TTC549 (cell line): ENCODE results near the gene GABRQ.

ENCODE experiments used
- FAIRE-seq: peaks from 2 replicates; lab custom pipeline; 2012; peaks lifted over from hg19 to GRCh38; lab: Jason Lieb, UNC

The GABRQ gene

GRCh38 chrX:152637649-152638442 lies at the start of gene GABRQ:
Gene GABRQ (plus strand): TSS chrX:152637895. CDS start chrX:152638203, 308 bp downstream.
- no peak for FAIRE-seq

GRCh38 chrX:152588206-152588605 lies 49.5 kb upstream of the GABRQ start:
- no peak for FAIRE-seq

DNA sequence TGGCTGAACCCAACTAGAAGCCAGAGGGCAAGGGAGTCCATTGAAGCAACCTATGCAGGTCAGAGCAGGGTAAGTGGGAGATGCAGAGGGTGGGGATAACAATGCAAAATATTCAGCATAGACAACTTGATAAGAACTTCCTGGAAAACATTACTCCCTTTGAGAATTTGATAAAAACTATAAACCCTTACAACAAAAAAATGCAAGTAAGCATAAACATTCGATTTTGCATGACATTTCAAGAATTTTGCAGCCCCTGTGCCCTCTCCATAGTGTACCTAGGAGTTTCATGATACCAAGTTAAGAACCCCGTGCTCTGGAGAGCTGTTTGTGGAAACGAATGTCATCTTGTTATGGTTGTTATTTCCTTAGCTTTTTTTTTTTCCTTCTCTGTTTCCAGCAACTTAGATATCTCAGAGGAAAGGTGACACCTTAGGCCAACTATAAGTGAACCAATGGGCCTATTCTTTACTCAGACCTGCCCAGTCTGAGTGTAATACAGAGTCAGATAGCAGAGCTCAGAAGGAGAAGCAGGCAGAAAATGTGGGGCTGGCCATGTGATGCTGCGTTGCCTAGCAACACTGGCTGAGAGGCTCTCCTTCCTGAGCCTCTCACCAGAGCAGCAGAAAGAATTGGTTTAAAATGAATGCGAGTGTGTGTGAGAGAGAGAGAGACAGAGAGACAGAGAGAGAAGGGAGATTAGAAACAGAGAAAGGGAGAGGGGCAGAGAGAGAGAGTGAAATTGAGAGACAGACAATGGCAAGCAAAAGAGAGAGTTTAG lies 36.7 kb upstream of the GABRQ start:
- no peak for FAIRE-seq

GRCh38 chrX:152601848-152602616 lies 35.7 kb upstream of the GABRQ start:
- no peak for FAIRE-seq

DNA sequence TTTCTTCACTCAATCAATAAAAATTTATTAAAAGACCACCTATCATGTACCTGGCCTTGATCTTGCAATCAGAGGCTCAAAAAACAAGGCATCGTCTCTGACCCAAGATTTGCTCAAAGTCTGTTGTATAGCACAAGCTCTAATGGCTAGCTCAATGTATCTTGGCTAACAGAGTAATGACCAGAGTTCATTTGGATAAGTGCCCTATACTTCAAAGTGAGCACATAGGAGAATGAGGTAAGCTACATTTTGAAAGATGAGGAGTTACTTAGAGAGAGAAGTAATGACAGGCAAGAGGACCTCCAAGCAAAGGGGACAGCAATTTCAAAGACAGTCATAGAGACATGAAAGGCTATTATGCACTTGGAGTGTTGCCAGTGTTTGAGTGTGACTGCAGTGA lies 22.9 kb upstream of the GABRQ start:
- no peak for FAIRE-seq

DNA sequence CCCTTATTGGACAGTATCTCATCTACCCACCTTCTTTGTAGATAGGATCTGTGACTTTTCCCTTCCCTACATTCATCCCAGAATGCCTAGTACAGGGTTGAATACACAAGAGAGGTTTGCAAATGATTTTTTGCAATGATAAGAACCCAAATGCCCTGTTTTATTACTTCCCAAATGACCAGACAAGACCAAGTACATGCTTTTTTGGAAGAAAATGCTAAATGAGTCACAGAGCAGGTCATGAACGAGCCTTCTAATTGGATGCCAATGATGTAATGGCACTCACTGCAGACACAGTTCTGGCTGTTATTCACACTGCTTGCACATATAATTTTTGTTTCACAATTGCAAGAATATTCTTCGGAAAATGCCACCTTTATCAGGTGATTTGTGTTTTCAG lies 17.8 kb upstream of the GABRQ start:
- FAIRE-seq: no peak

GRCh38 chrX:152632445-152633097 lies 5.1 kb upstream of the GABRQ start:
- FAIRE-seq: no peak

- FAIRE-seq: no peak
Observed at GRCh38 chrX:152635941-152636340, 1.8 kb upstream of the GABRQ start.

- no peak for FAIRE-seq
Observed at GRCh38 chrX:152638443-152638904, 779 bp downstream of the GABRQ start.

DNA sequence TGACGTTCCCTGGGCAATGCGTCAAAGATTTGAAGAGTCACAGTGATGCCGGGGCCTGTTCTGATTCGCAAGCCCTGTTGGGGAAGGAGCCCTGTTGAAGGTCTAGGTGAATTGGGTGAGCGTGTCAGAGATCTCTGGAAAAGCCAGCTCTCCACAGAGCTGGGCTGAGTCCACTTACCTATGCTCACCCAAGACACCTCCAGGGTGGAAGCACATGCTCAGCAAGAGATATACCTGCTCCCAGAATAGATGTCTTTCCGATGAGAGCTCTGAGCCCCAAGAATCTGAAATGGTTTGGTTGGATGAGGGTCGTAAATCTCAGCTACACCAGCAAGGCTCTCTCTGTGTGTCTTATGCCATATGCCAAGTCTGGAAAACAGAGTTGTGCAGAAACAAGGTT lies 1.7 kb downstream of the GABRQ start:
- no peak for FAIRE-seq

GRCh38 chrX:152640034-152640818 lies 2.5 kb downstream of the GABRQ start:
- no peak for FAIRE-seq

GRCh38 chrX:152641256-152641875 lies 3.7 kb downstream of the GABRQ start:
- no peak for FAIRE-seq

- no peak for FAIRE-seq
Observed at GRCh38 chrX:152641996-152642395, 4.3 kb downstream of the GABRQ start.

DNA sequence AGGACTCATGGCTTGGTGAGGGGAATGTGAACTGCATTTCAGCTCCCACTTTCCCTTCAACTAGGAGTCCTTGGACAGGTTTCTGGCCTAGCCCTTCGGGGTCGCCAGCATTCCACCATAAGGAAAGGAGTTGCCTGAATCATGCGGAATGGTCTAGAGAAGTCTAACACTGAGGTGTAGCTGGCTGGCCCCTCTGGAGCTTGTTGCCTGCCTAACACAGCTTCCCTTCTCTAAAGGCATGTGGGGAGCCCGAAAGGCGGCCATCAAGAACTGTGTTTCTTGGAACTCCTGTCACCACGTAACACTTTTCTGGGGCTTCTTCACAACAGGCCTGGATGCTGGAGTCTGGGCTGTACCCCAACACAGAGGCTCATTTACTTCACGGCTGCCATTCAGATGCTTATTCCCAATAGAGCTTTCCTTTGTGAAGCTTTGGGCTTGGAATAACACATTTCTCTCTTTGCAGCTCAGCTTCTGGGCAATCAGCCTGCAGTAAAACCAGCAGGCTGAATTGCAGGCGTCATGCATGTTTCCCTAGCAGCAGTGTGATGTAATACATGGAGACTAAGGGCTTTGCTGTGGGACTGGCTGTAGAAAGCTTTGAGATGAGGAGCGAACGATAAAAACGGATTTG lies 5.4 kb downstream of the GABRQ start:
- no peak for FAIRE-seq

DNA sequence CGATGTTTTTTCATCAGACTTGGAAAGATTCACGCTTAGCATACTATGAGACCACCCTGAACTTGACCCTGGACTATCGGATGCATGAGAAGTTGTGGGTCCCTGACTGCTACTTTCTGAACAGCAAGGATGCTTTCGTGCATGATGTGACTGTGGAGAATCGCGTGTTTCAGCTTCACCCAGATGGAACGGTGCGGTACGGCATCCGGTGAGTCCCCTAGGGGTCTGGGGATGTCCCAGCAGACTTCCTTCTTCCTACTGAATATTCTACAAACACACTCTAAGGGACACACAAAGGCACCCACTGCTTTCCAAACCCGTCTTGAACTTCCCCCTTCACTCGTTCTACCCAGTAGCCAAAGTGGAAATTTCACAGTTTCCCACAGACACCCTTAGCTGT lies 9.3 kb downstream of the GABRQ start:
- FAIRE-seq: no peak

GRCh38 chrX:152647978-152648377 lies 10.3 kb downstream of the GABRQ start:
- FAIRE-seq: no peak

- no peak for FAIRE-seq
Observed at GRCh38 chrX:152652060-152652459, 14.4 kb downstream of the GABRQ start.

- no peak for FAIRE-seq
Observed at GRCh38 chrX:152652467-152652866, 14.8 kb downstream of the GABRQ start.

DNA sequence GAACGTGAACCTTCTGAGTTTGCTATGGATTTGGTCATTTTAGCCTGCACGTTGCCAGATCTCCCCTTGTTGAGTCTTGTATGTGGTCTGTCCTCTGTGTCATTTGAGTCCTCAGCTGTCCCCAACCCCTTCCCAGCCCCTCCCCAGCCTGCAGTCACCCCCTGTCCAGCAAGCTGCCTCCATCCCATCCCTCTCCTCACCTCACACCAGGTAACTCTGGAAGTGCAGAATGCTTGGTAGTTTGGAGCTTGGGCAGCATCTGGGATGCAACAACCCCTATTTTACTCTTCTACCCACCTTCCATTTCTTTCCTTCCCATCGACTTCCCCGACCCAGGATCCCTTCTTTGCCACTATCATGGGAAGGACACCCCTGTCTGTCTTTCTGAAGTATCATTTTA lies 18.4 kb downstream of the GABRQ start:
- FAIRE-seq: no peak

GRCh38 chrX:152656890-152657289 lies 19.2 kb downstream of the GABRQ start:
- FAIRE-seq: no peak
